ENCODE results near the gene KAZN.

Gene KAZN

GRCh38 chr1:15088281-15088971 lies 489.9 kb downstream of the KAZN start (continued):
- TF ChIP-seq SP2 (tag by site-specific recombination; IDR thresholded peaks at IDR 0.05) (no peak), TSHZ1 (tag by site-specific recombination; IDR thresholded peaks at IDR 0.05; ENCODE audit: borderline replicate concordance) (no peak), ZBTB44 (tag by site-specific recombination; IDR thresholded peaks at IDR 0.05) (no peak)

GRCh38 chr1:15089258-15089992 lies 490.9 kb downstream of the KAZN start:
- CTCF ChIA-PET = interaction anchor here (0.6 to 1.2 kb wide), 4 partner anchors 10 to 363 kb away, joined by 3 to 6 read pairs (median 4); no protein-coding TSS in a partner anchor
- Histone ChIP-seq H3K27ac (ENCODE audit: extremely low read depth, low read depth, low read length) (no peak overlapping the region), H3K4me3 (ENCODE audit: low read depth, low read length) (no peak overlapping the region), H3K9me3 (ENCODE audit: control insufficient read depth, insufficient read depth, low read depth, low read length) (no peaks in the 10 kb centered on the region), H3K4me1 (ENCODE audit: control insufficient read depth, insufficient read depth, low read length) (no peaks in the 10 kb centered on the region), H3K36me3 (ENCODE audit: control insufficient read depth in 2 of 2, insufficient read depth in 1 of 2, low read length in 2 of 2) (no peaks in the 10 kb centered on the region)
- POLR2A ChIA-PET = interaction anchor here (0.6 to 0.9 kb wide), 4 partner anchors 8 to 146 kb away, joined by 3 to 5 read pairs (median 4); no protein-coding TSS in a partner anchor
- TF ChIP-seq ZSCAN23 (tag by site-specific recombination; IDR thresholded peaks at IDR 0.05) = no peak
- TF ChIP-seq ZNF596 (tag by site-specific recombination; IDR thresholded peaks at IDR 0.05) = no peak
- no peak for TF ChIP-seq ZFP41 (tag by site-specific recombination; IDR thresholded peaks at IDR 0.05; ENCODE audit: borderline replicate concordance)
- no peak for TF ChIP-seq ZNF561 (tag by site-specific recombination; IDR thresholded peaks at IDR 0.05; ENCODE audit: borderline replicate concordance)
- no peak for TF ChIP-seq ZEB2 (tag by site-specific recombination; IDR thresholded peaks at IDR 0.05)
- no peak for TF ChIP-seq ZNF184 (tag by site-specific recombination; IDR thresholded peaks at IDR 0.05)
- TF ChIP-seq ZNF24 (tag by site-specific recombination; IDR thresholded peaks at IDR 0.05) = no peak
- TF ChIP-seq ZNF274 (IDR thresholded peaks at IDR 0.05; ENCODE audit: low read length) = no peak
- TF ChIP-seq ZNF274 (tag by site-specific recombination; IDR thresholded peaks at IDR 0.05; ENCODE audit: borderline replicate concordance) = no peak
- TF ChIP-seq, protein P1, sequence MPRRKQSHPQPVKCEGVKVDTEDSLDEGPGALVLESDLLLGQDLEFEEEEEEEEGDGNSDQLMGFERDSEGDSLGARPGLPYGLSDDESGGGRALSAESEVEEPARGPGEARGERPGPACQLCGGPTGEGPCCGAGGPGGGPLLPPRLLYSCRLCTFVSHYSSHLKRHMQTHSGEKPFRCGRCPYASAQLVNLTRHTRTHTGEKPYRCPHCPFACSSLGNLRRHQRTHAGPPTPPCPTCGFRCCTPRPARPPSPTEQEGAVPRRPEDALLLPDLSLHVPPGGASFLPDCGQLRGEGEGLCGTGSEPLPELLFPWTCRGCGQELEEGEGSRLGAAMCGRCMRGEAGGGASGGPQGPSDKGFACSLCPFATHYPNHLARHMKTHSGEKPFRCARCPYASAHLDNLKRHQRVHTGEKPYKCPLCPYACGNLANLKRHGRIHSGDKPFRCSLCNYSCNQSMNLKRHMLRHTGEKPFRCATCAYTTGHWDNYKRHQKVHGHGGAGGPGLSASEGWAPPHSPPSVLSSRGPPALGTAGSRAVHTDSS (tag by site-specific recombination; IDR thresholded peaks at IDR 0.05) = no peak
- TF ChIP-seq ZNF214 (tag by site-specific recombination; IDR thresholded peaks at IDR 0.05; ENCODE audit: borderline replicate concordance) = no peak
- TF ChIP-seq, protein P2, sequence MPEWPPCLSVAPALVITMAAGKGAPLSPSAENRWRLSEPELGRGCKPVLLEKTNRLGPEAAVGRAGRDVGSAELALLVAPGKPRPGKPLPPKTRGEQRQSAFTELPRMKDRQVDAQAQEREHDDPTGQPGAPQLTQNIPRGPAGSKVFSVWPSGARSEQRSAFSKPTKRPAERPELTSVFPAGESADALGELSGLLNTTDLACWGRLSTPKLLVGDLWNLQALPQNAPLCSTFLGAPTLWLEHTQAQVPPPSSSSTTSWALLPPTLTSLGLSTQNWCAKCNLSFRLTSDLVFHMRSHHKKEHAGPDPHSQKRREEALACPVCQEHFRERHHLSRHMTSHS (tag by site-specific recombination; IDR thresholded peaks at IDR 0.05) = no peak
- TF ChIP-seq REST (tag by site-specific recombination; IDR thresholded peaks at IDR 0.05) = no peak
- no peak for TF ChIP-seq ZBTB20 (tag by site-specific recombination; IDR thresholded peaks at IDR 0.05)
- TF ChIP-seq ZNF324 (tag by site-specific recombination; IDR thresholded peaks at IDR 0.05) = no peak
- no peak for TF ChIP-seq ZNF37A (tag by site-specific recombination; IDR thresholded peaks at IDR 0.05)

Measured in HEK293 (cell line).